ENCODE data around the gene EXOC3L2. TPM values are rescaled to one million over a fixed set of nuclear protein-coding genes. Genes with fewer than 3 reads are reported as not detected.

EXOC3L2 gene
- not detected for total RNA-seq
- not detected for polyA plus RNA-seq

DNA sequence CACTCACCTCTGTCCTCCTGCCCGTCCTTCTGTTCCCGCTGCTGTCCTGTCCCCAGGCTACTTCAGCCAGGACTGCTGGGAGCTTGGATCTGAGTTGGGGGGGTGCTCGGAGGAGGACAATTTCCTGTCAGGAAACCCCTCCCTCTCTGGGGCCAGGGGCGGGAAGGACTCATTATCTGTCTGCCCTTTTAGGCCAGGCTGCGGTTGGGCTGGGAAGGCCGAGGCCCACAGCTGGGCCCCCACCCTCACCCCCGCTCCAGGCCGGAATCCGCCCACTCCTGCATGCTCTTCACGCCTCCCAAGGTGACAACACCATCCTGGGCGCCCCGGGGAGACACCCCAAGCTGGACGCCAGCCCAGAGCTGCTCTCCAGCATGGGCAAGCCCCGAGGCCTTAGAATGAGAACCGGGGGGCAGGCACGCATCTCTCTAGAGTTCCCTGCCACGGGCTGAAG lies at the start of gene EXOC3L2:
EXOC3L2 (minus strand) TSS at position 74 of the 454 bp plus-strand sequence. CDS start 6,362 bp downstream, outside the sequence.
- H3K9me3 Mint-ChIP-seq = no peaks in the 10 kb centered on the region
- DNase-seq (no peak), ATAC-seq (ENCODE audit: low read depth in 2 of 2) (no peak)
- H3K4me1 ChIP-seq (ENCODE audit: control insufficient read depth, insufficient read depth, low read length, poor library complexity, severe bottlenecking) = peaks cover 8% of the 10 kb centered on the region
- H3K4me3 ChIP-seq (ENCODE audit: low read depth, low read length) = no peak within 1 kb of the TSS
- peaks cover 2% of the 10 kb centered on the region for H3K27me3 ChIP-seq (ENCODE audit: control insufficient read depth, insufficient read depth, low read length)
- H3K36me3 ChIP-seq (ENCODE audit: control insufficient read depth, insufficient read depth, low read length) = no peaks in the 10 kb centered on the region
- H3K27ac Mint-ChIP-seq = peak within 1 kb of the TSS in 2 of 3 donors; percentile 17 to 85
- peaks cover 0 to 6% (median 0%) of the 10 kb centered on the region in 4 donors for H3K4me1 Mint-ChIP-seq
- H3K27ac ChIP-seq (ENCODE audit: insufficient read depth, low read length, poor library complexity, severe bottlenecking) = no peak within 1 kb of the TSS
- no peaks in the 10 kb centered on the region for H3K36me3 Mint-ChIP-seq
- H3K27me3 Mint-ChIP-seq = peaks cover 26% of the 10 kb centered on the region
- H3K4me3 Mint-ChIP-seq = peak within 1 kb of the TSS in 1 of 4 donors; percentile 9
- no peaks in the 10 kb centered on the region for H3K9me3 ChIP-seq (ENCODE audit: control insufficient read depth in 2 of 2, low read length in 2 of 2)

DNA sequence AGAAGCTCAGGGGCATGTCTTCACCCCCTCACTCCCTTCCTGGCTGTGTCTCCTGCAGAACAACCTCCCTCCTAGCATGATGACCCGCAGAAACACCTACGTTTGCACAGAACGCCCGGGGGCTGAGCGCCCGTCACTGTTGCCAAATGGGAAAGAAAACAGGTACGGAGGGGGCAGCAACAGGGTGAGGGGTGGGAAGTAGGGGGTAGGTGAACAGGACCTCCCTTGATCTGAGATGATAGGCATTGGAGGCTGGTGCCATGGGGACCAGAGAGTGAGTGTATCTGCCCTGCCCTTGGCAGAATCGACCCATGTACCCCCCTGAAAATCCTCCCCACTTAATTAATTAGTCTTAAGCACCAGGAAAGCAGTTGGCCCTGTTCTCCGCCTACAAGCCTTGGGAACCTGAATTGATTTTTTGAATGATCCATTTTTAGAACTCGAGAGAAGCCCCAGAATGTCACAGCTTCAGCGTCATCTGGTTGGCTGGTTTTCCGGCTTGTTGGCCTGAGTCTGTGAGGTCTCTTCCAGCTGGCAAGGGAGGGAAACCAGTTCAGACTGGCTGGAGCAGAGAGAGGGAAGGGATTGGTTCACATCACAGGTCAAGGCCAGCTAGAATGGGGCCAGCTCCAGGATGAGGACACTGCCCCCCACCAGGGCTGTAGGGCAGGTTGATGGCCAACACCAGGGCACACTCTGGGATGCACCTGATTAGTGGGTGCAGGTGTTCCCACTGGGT lies 49.3 kb upstream of the EXOC3L2 start:
- H3K27me3 ChIP-seq (ENCODE audit: control insufficient read depth, insufficient read depth, low read length) = no peaks in the 10 kb centered on the region
- Mint-ChIP-seq H3K27ac (no peak overlapping the region), H3K4me1 (no peaks in the 10 kb centered on the region), H3K36me3 (peaks cover 35% of the 10 kb centered on the region), H3K27me3 (no peaks in the 10 kb centered on the region), H3K9me3 (peaks cover 0 to 5% (median 1%) of the 10 kb centered on the region in 7 donors), H3K4me3 (no peak overlapping the region)
- no peak overlapping the region for H3K4me3 ChIP-seq (ENCODE audit: low read depth, low read length)
- H3K4me1 ChIP-seq (ENCODE audit: control insufficient read depth, insufficient read depth, low read length, poor library complexity, severe bottlenecking) = no peaks in the 10 kb centered on the region
- H3K27ac ChIP-seq (ENCODE audit: insufficient read depth, low read length, poor library complexity, severe bottlenecking) = no peak overlapping the region
- ATAC-seq (ENCODE audit: low read depth in 2 of 2) = no peak
- peaks cover 35% of the 10 kb centered on the region for H3K36me3 ChIP-seq (ENCODE audit: control insufficient read depth, insufficient read depth, low read length)
- DNase-seq = no peak
- no peaks in the 10 kb centered on the region for H3K9me3 ChIP-seq (ENCODE audit: control insufficient read depth in 2 of 2, low read length in 2 of 2)

DNA sequence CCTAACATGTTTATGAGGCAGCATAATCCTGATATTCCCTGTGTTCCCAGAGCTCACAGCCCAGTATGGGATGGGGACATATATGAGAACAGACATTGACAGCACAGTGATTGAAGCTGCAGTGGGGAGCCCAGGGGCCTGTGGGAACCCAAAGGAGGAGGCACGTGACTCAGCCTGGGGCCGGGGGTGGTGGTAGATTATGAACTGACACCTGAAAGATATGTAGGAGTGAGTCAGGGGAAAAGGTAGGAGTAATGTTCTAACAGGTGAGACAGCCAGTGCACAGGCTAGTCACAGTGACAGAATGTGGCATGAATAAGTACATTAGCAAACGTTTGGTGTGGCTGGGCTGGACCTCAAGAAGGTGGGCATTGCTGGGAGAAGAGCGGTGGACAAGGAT lies 48.5 kb upstream of the EXOC3L2 start:
- Mint-ChIP-seq H3K36me3 (peaks cover 31% of the 10 kb centered on the region), H3K4me3 (no peak overlapping the region), H3K27ac (no peak overlapping the region), H3K27me3 (no peaks in the 10 kb centered on the region), H3K4me1 (no peaks in the 10 kb centered on the region), H3K9me3 (peaks cover 0 to 5% (median 1%) of the 10 kb centered on the region in 7 donors)
- no peak for DNase-seq
- Histone ChIP-seq H3K4me3 (ENCODE audit: low read depth, low read length) (no peak overlapping the region), H3K9me3 (ENCODE audit: control insufficient read depth in 2 of 2, low read length in 2 of 2) (no peaks in the 10 kb centered on the region), H3K4me1 (ENCODE audit: control insufficient read depth, insufficient read depth, low read length, poor library complexity, severe bottlenecking) (no peaks in the 10 kb centered on the region), H3K36me3 (ENCODE audit: control insufficient read depth, insufficient read depth, low read length) (peaks cover 31% of the 10 kb centered on the region), H3K27ac (ENCODE audit: insufficient read depth, low read length, poor library complexity, severe bottlenecking) (no peak overlapping the region), H3K27me3 (ENCODE audit: control insufficient read depth, insufficient read depth, low read length) (no peaks in the 10 kb centered on the region)
- ATAC-seq (ENCODE audit: low read depth in 2 of 2) = no peak

DNA sequence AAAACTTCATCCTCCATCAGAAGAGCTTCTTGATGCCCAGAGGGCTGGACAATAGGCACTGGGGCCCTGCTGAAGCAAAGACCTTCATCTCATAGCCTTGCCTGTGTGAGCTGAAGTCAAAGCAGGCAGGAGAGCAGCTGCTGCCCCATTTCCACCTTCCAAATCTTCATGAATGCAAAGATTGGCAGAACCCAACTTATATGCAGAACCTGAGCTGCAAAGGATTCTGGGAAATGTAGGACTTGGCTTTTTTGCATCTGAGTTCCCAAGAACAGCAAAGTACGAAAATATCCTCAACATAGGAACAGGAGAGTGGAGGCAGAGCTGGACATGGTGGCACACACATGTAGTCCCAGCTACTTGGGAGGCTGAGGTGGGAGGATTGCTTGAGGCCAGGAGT lies 46.6 kb upstream of the EXOC3L2 start:
- H3K4me1 ChIP-seq (ENCODE audit: control insufficient read depth, insufficient read depth, low read length, poor library complexity, severe bottlenecking) = no peaks in the 10 kb centered on the region
- Mint-ChIP-seq H3K4me1 (no peaks in the 10 kb centered on the region), H3K9me3 (peaks cover 0 to 5% (median 0%) of the 10 kb centered on the region in 7 donors), H3K27me3 (no peaks in the 10 kb centered on the region), H3K4me3 (no peak overlapping the region), H3K36me3 (peaks cover 27% of the 10 kb centered on the region), H3K27ac (no peak overlapping the region)
- H3K27ac ChIP-seq (ENCODE audit: insufficient read depth, low read length, poor library complexity, severe bottlenecking) = no peak overlapping the region
- no peaks in the 10 kb centered on the region for H3K27me3 ChIP-seq (ENCODE audit: control insufficient read depth, insufficient read depth, low read length)
- ATAC-seq (ENCODE audit: low read depth in 2 of 2) (no peak), DNase-seq (no peak)
- no peak overlapping the region for H3K4me3 ChIP-seq (ENCODE audit: low read depth, low read length)
- no peaks in the 10 kb centered on the region for H3K9me3 ChIP-seq (ENCODE audit: control insufficient read depth in 2 of 2, low read length in 2 of 2)
- peaks cover 28% of the 10 kb centered on the region for H3K36me3 ChIP-seq (ENCODE audit: control insufficient read depth, insufficient read depth, low read length)

DNA sequence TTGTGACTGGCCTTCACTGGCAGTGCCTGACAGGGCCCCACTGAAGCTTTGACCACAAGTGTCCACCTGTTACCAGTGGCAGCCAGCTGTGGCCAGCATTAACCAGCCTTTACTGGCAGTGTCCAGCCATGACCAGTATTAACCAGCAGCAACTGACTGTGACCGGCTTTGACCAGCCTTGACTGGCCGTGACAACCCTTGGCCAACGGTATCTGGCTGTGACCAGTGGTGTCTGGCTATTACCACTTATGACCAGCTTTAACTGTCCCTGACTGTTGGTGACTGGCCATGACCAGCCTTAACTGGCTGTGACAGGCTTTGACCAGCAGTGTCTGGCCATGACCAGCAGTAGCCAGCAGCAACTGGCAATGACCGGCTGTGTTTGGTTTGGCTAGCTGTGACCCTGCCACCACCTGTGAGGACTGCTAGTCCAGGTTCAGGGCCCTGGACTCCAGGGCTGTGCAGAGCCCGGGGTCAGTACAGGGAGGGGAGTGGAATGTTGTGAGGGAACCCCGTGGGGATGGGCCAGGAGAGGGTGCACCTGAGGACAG lies 45.2 kb upstream of the EXOC3L2 start:
- Mint-ChIP-seq H3K36me3 (peaks cover 30% of the 10 kb centered on the region), H3K4me1 (no peaks in the 10 kb centered on the region), H3K27ac (no peak overlapping the region), H3K9me3 (peaks cover 0 to 5% (median 0%) of the 10 kb centered on the region in 7 donors), H3K27me3 (no peaks in the 10 kb centered on the region), H3K4me3 (no peak overlapping the region)
- Histone ChIP-seq H3K27me3 (ENCODE audit: control insufficient read depth, insufficient read depth, low read length) (no peaks in the 10 kb centered on the region), H3K4me3 (ENCODE audit: low read depth, low read length) (no peak overlapping the region), H3K27ac (ENCODE audit: insufficient read depth, low read length, poor library complexity, severe bottlenecking) (no peak overlapping the region), H3K36me3 (ENCODE audit: control insufficient read depth, insufficient read depth, low read length) (peaks cover 32% of the 10 kb centered on the region), H3K4me1 (ENCODE audit: control insufficient read depth, insufficient read depth, low read length, poor library complexity, severe bottlenecking) (no peaks in the 10 kb centered on the region), H3K9me3 (ENCODE audit: control insufficient read depth in 2 of 2, low read length in 2 of 2) (no peaks in the 10 kb centered on the region)
- DNase-seq (no peak), ATAC-seq (ENCODE audit: low read depth in 2 of 2) (no peak)

DNA sequence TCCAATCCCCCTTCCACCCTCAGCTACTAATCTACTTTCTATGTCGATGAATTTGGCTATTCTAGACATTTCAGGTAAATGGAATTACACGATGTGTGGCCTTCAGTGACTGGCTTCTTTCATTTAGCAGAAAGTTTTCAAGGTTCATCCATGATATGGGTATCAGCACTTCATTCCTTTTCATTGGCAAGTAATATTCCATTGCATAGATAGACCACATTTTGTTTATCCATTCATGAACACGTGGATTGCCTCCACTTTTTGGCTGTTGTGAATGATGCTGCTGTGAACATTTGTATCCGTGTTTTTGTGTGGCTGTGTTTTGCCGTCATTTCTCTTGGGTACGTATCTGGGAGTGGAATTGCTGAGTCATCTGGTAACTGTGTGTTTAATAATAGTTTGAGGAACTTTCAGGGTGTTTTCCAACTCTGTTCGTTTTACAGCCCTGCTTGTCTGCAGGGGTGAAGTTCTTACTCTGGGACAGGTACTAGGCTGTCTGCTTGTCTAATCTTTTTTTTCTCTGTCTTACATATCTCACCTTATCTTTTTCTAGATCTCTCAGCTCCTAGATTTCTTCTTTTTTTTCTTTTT lies 38.3 kb upstream of the EXOC3L2 start:
- ATAC-seq (ENCODE audit: low read depth in 2 of 2) (no peak), DNase-seq (no peak)
- H3K27ac Mint-ChIP-seq = no peak overlapping the region
- H3K27me3 Mint-ChIP-seq = no peaks in the 10 kb centered on the region
- Histone ChIP-seq H3K4me1 (ENCODE audit: control insufficient read depth, insufficient read depth, low read length, poor library complexity, severe bottlenecking) (no peaks in the 10 kb centered on the region), H3K36me3 (ENCODE audit: control insufficient read depth, insufficient read depth, low read length) (peaks cover 28% of the 10 kb centered on the region), H3K9me3 (ENCODE audit: control insufficient read depth in 2 of 2, low read length in 2 of 2) (no peaks in the 10 kb centered on the region), H3K4me3 (ENCODE audit: low read depth, low read length) (no peak overlapping the region), H3K27me3 (ENCODE audit: control insufficient read depth, insufficient read depth, low read length) (no peaks in the 10 kb centered on the region), H3K27ac (ENCODE audit: insufficient read depth, low read length, poor library complexity, severe bottlenecking) (no peak overlapping the region)
- H3K4me1 Mint-ChIP-seq = no peaks in the 10 kb centered on the region
- H3K36me3 Mint-ChIP-seq = peaks cover 33% of the 10 kb centered on the region
- H3K9me3 Mint-ChIP-seq = no peaks in the 10 kb centered on the region
- no peak overlapping the region for H3K4me3 Mint-ChIP-seq

DNA sequence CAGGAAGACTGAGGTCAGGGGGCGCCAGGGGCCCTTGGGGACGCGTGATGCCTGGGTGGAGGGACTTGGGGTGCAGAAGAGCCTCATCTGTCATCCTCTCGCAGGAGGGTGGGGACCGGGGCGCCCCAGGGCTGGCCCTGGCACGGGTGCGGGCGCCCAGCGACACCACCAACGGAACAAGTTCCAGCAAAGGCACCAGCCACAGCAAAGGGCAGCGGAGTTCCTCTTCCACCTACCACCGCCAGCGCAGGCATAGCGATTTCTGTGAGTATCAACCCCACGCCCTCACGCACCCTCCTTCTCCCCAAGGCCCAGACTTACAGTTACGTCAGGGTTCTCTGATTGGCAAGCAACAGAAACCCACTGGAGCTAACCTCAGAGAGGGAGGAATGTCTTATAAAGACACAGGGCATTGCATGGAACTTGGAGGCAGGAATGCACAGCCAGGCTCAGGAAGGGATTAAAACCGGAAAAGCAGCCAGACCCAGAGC lies 35.3 kb upstream of the EXOC3L2 start:
- H3K27me3 ChIP-seq (ENCODE audit: control insufficient read depth, insufficient read depth, low read length) = no peaks in the 10 kb centered on the region
- Mint-ChIP-seq H3K27me3 (no peaks in the 10 kb centered on the region), H3K4me3 (no peak overlapping the region), H3K36me3 (peaks cover 34% of the 10 kb centered on the region), H3K9me3 (no peaks in the 10 kb centered on the region), H3K4me1 (no peaks in the 10 kb centered on the region), H3K27ac (no peak overlapping the region)
- ATAC-seq (ENCODE audit: low read depth in 2 of 2) (no peak), DNase-seq (no peak)
- no peaks in the 10 kb centered on the region for H3K4me1 ChIP-seq (ENCODE audit: control insufficient read depth, insufficient read depth, low read length, poor library complexity, severe bottlenecking)
- H3K4me3 ChIP-seq (ENCODE audit: low read depth, low read length) = no peak overlapping the region
- H3K36me3 ChIP-seq (ENCODE audit: control insufficient read depth, insufficient read depth, low read length) = peaks cover 26% of the 10 kb centered on the region
- H3K27ac ChIP-seq (ENCODE audit: insufficient read depth, low read length, poor library complexity, severe bottlenecking) = no peak overlapping the region
- no peaks in the 10 kb centered on the region for H3K9me3 ChIP-seq (ENCODE audit: control insufficient read depth in 2 of 2, low read length in 2 of 2)

Data from CD4-positive, CD25-positive, alpha-beta regulatory T cell (primary cell).